GM23338 (cell line): Measurements from ENCODE around the gene LIN7A. TPM values are rescaled to one million over a fixed set of nuclear protein-coding genes. Genes with fewer than 3 reads are reported as not detected.

Experiments
- ATAC-seq: fragments of 200-7000 bp; cut with Tn5 transposase; 3 replicates; pipeline ENCODE4 v1.9.1; 2020
- DNase-seq: peaks from one replicate; pipeline ENCODE4 v3.0.0-alpha.2; 2015; ENCODE audit warnings: low spot score
- H2AFZ ChIP-seq: fragments of 200-600 bp; sonication (generic); 2 replicates; pipeline ENCODE4 v1.8.0; 2016; ENCODE audit warnings: antibody characterized with exemption, mild to moderate bottlenecking, moderate library complexity
- H3F3A ChIP-seq: fragments of 200-600 bp; sonication (generic); replicated peaks from 2 replicates; pipeline ENCODE4 v1.8.0; 2017; ENCODE audit warnings: antibody characterized with exemption, mixed run types, low read depth
- H3K27ac ChIP-seq: fragments of 200-600 bp; sonication (generic); 2 replicates; pipeline ENCODE4 v1.6.1; 2016; ENCODE audit warnings: low read depth
- H3K27me3 ChIP-seq: fragments of 200-600 bp; sonication (generic); 2 replicates; pipeline ENCODE4 v1.8.0; 2016; ENCODE audit warnings: mild to moderate bottlenecking, mixed run types, moderate library complexity; ENCODE audit not compliant: insufficient read depth
- H3K36me3 ChIP-seq: fragments of 200-600 bp; sonication (generic); 2 replicates; pipeline ENCODE4 v1.8.0; 2016; ENCODE audit warnings: mild to moderate bottlenecking; ENCODE audit not compliant: insufficient read depth
- H3K4me1 ChIP-seq: fragments of 200-600 bp; sonication (generic); 2 replicates; pipeline ENCODE4 v1.8.0; 2016; ENCODE audit warnings: mild to moderate bottlenecking, moderate library complexity; ENCODE audit not compliant: insufficient read depth
- H3K4me2 ChIP-seq: fragments of 200-600 bp; sonication (generic); 2 replicates; pipeline ENCODE4 v1.7.1; 2017; ENCODE audit warnings: mixed run types
- H3K4me3 ChIP-seq: fragments of 200-600 bp; sonication (generic); 2 replicates; pipeline ENCODE4 v1.6.1; 2016; ENCODE audit warnings: mixed run types
- H3K79me2 ChIP-seq: fragments of 200-600 bp; sonication (generic); replicated peaks from 2 replicates; pipeline ENCODE4 v1.8.0; 2017; ENCODE audit warnings: mild to moderate bottlenecking; ENCODE audit not compliant: insufficient read depth
- H3K9me2 ChIP-seq: fragments of 200-600 bp; sonication (generic); 2 replicates; pipeline ENCODE4 v1.8.0; 2017; ENCODE audit not compliant: insufficient read depth
- H4K20me1 ChIP-seq: fragments of 200-600 bp; sonication (generic); replicated peaks from 2 replicates; pipeline ENCODE4 v1.8.0; 2017; ENCODE audit warnings: mild to moderate bottlenecking; ENCODE audit not compliant: insufficient read depth
- H3K27ac Mint-ChIP-seq: 2 replicates; pipeline ENCODE4 v1.8.0; 2020; ENCODE audit warnings: inconsistent platforms, mild to moderate bottlenecking, moderate library complexity, mixed read lengths
- H3K27me3 Mint-ChIP-seq: 3 replicates; pipeline ENCODE4 v1.8.0; 2022; ENCODE audit warnings: low read depth, mild to moderate bottlenecking, moderate library complexity, mixed read lengths, inconsistent platforms; ENCODE audit not compliant: insufficient read depth, poor library complexity
- H3K36me3 Mint-ChIP-seq: 3 replicates; pipeline ENCODE4 v1.8.0; 2021; ENCODE audit warnings: low read depth, mild to moderate bottlenecking, inconsistent platforms, moderate library complexity, mixed read lengths
- H3K4me1 Mint-ChIP-seq: 3 replicates; pipeline ENCODE4 v1.8.0; 2020; ENCODE audit warnings: mild to moderate bottlenecking, inconsistent platforms, mixed read lengths
- H3K4me3 Mint-ChIP-seq: 3 replicates; pipeline ENCODE4 v1.8.0; 2021; ENCODE audit warnings: moderate library complexity, mild to moderate bottlenecking, inconsistent platforms, mixed read lengths
- H3K9me3 Mint-ChIP-seq: 3 replicates; pipeline ENCODE4 v1.8.0; 2020; ENCODE audit warnings: moderate library complexity, mild to moderate bottlenecking, inconsistent platforms, mixed read lengths
- CREB1 ChIP-seq: fragments of 250-450 bp; sonication (Bioruptor Pico); IDR thresholded peaks from 2 replicates; pipeline ENCODE4 v1.5.0; 2020; ENCODE audit warnings: low read depth, mild to moderate bottlenecking, moderate library complexity
- CTCF ChIP-seq, 2 experiments: fragments of 200-600 bp in 1 of 2; sonication (generic) in 1 of 2; conservative IDR thresholded peaks; 2 replicates each; pipeline versions ENCODE4 v1.5.1 to v1.6.1; 2016 to 2017; ENCODE audit warnings: antibody characterized with exemption in 2 of 2, low read depth in 2 of 2, mild to moderate bottlenecking in 2 of 2, moderate library complexity in 1 of 2
- ETS1 ChIP-seq: IDR thresholded peaks from 2 replicates; pipeline ENCODE4 v1.6.1; 2016; ENCODE audit warnings: antibody characterized with exemption
- EZH2 ChIP-seq: fragments of 200-600 bp; sonication (generic); IDR thresholded peaks from one replicate; pipeline ENCODE4 v1.8.0; 2017; ENCODE audit warnings: antibody characterized with exemption, mild to moderate bottlenecking, low read depth; ENCODE audit not compliant: unreplicated experiment
- EZH2phosphoT487 ChIP-seq: fragments of 200-600 bp; sonication (generic); IDR thresholded peaks from one replicate; pipeline ENCODE4 v1.8.1; 2018; ENCODE audit warnings: antibody characterized with exemption; ENCODE audit not compliant: unreplicated experiment
- JUNB ChIP-seq: IDR thresholded peaks from one replicate; pipeline ENCODE4 v1.6.1; 2016; ENCODE audit warnings: antibody characterized with exemption; ENCODE audit not compliant: unreplicated experiment
- NANOG ChIP-seq: IDR thresholded peaks from 2 replicates; pipeline ENCODE4 v1.6.1; 2016; ENCODE audit warnings: antibody characterized with exemption, borderline replicate concordance
- POLR2AphosphoS5 ChIP-seq: IDR thresholded peaks from 2 replicates; pipeline ENCODE4 v1.6.1; 2016; ENCODE audit warnings: antibody characterized with exemption, low read depth
- STAT1 ChIP-seq: IDR thresholded peaks from one replicate; pipeline ENCODE4 v1.6.1; 2016; ENCODE audit warnings: antibody characterized with exemption; ENCODE audit not compliant: unreplicated experiment
- ZNF114 ChIP-seq: fragments of 250-450 bp; sonication (Bioruptor Pico); IDR thresholded peaks from 2 replicates; pipeline ENCODE4 v1.5.0; 2020; ENCODE audit warnings: mild to moderate bottlenecking, moderate library complexity
- ZNF331 ChIP-seq: fragments of 250-450 bp; sonication (Bioruptor Pico); IDR thresholded peaks from 2 replicates; pipeline ENCODE4 v1.5.0; 2020; ENCODE audit warnings: low read depth, mild to moderate bottlenecking, moderate library complexity
- ZNF462 ChIP-seq: fragments of 250-450 bp; sonication (Bioruptor Pico); IDR thresholded peaks from 2 replicates; pipeline ENCODE4 v1.5.0; 2020; ENCODE audit warnings: mild to moderate bottlenecking, moderate library complexity
- polyA plus RNA-seq: library from polyadenylated mRNA; unstranded; fragments of >200 nt; fragmentation: Nextera tagmentation; extraction: Ambion mirVana; gene quantifications from 2 replicates; pipeline ENCODE4 v1.2.1, GENCODE V29; 2016
- total RNA-seq: library from RNA; depleted of rRNA; stranded (reverse); fragments of >200 nt; shearing (Covaris generic); gene quantifications from 2 replicates; pipeline ENCODE4 v1.2.3, GENCODE V29; 2014
- TF ChIP-seq, protein P1 (sequence below): IDR thresholded peaks from one replicate; pipeline ENCODE4 v1.6.1; 2018; ENCODE audit warnings: antibody characterized with exemption; ENCODE audit not compliant: unreplicated experiment

LIN7A gene
- total and polyA plus RNA-seq, 2 experiments from 2014 or later = 5.7 to 6.5 TPM

GRCh38 chr12:80858356-80858755, 79.4 kb downstream of the LIN7A start:
- Mint-ChIP-seq H3K36me3 (no peaks in the 10 kb centered on the region), H3K27me3 (peaks cover 4% of the 10 kb centered on the region), H3K27ac (no peak overlapping the region), H3K4me1 (peaks cover 4% of the 10 kb centered on the region; the same call in 2 of the 3 replicates), H3K4me3 (no peak overlapping the region), H3K9me3 (no peaks in the 10 kb centered on the region)
- no peaks in the 10 kb centered on the region for H3F3A ChIP-seq
- no peaks in the 10 kb centered on the region; the same call in 1 of the 2 replicates for H3K9me2 ChIP-seq
- ATAC-seq (no peak), DNase-seq (no peak)
- no peak for TF ChIP-seq JUNB
- TF ChIP-seq CREB1 (CRISPR knock-in tag) = no peak
- TF ChIP-seq STAT1 = no peak
- TF ChIP-seq EZH2phosphoT487 = no peak
- TF ChIP-seq ZNF114 (CRISPR knock-in tag) = no peak
- TF ChIP-seq ETS1 = no peak
- no peak for TF ChIP-seq NANOG
- no peak for TF ChIP-seq EZH2
- TF ChIP-seq CTCF (conservative IDR thresholded peaks at IDR 0.05; ENCODE audit: low read depth in 2 of 2) = no peak
- no peak for TF ChIP-seq POLR2AphosphoS5
- TF ChIP-seq ZNF331 (CRISPR knock-in tag) = no peak
- TF ChIP-seq, protein P1, sequence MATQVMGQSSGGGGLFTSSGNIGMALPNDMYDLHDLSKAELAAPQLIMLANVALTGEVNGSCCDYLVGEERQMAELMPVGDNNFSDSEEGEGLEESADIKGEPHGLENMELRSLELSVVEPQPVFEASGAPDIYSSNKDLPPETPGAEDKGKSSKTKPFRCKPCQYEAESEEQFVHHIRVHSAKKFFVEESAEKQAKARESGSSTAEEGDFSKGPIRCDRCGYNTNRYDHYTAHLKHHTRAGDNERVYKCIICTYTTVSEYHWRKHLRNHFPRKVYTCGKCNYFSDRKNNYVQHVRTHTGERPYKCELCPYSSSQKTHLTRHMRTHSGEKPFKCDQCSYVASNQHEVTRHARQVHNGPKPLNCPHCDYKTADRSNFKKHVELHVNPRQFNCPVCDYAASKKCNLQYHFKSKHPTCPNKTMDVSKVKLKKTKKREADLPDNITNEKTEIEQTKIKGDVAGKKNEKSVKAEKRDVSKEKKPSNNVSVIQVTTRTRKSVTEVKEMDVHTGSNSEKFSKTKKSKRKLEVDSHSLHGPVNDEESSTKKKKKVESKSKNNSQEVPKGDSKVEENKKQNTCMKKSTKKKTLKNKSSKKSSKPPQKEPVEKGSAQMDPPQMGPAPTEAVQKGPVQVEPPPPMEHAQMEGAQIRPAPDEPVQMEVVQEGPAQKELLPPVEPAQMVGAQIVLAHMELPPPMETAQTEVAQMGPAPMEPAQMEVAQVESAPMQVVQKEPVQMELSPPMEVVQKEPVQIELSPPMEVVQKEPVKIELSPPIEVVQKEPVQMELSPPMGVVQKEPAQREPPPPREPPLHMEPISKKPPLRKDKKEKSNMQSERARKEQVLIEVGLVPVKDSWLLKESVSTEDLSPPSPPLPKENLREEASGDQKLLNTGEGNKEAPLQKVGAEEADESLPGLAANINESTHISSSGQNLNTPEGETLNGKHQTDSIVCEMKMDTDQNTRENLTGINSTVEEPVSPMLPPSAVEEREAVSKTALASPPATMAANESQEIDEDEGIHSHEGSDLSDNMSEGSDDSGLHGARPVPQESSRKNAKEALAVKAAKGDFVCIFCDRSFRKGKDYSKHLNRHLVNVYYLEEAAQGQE = no peak
- no peak for TF ChIP-seq ZNF462 (CRISPR knock-in tag)
- H3K79me2 ChIP-seq = no peaks in the 10 kb centered on the region
- no peak overlapping the region for H2AFZ ChIP-seq
- H3K4me2 ChIP-seq = no peak overlapping the region
- no peaks in the 10 kb centered on the region for H3K36me3 ChIP-seq
- no peaks in the 10 kb centered on the region for H4K20me1 ChIP-seq
- no peaks in the 10 kb centered on the region for H3K4me1 ChIP-seq
- no peak overlapping the region for H3K27ac ChIP-seq
- no peaks in the 10 kb centered on the region for H3K27me3 ChIP-seq
- no peak overlapping the region for H3K4me3 ChIP-seq
